ENCODE data around the gene FAM107B. TPM values are rescaled to one million over a fixed set of nuclear protein-coding genes. Genes with fewer than 3 reads are reported as not detected.

Gene FAM107B
- total RNA-seq, 6 experiments from 2014 or later = 18.7 to 43.8 (median 40.0) TPM

DNA sequence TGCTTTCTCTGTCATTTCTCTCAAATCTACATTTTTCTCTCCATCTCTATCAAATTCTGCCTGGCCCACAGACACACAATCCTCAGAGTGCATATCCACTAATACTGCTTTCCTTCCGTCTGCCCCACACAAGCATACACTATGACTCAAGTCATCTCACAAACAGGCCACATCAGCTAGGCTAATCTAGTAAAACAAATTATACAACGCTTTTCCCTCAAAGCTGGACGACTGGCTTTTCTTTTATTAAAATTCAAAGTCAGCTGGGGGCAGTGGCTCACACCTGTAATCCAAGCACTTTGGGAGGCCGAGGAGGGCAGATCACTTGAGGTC, 161.1 kb downstream of the FAM107B start:
- peaks cover 15% of the 10 kb centered on the region for H3K4me1 Mint-ChIP-seq (ENCODE audit: low read depth)
- no peak for DNase-seq
- no peak overlapping the region for H3K4me3 Mint-ChIP-seq
- no peak overlapping the region for H3K27ac Mint-ChIP-seq
- H3K9me3 Mint-ChIP-seq = no peaks in the 10 kb centered on the region
- no peaks in the 10 kb centered on the region for H3K36me3 Mint-ChIP-seq (ENCODE audit: low read depth)
- TF ChIP-seq, protein P1, sequence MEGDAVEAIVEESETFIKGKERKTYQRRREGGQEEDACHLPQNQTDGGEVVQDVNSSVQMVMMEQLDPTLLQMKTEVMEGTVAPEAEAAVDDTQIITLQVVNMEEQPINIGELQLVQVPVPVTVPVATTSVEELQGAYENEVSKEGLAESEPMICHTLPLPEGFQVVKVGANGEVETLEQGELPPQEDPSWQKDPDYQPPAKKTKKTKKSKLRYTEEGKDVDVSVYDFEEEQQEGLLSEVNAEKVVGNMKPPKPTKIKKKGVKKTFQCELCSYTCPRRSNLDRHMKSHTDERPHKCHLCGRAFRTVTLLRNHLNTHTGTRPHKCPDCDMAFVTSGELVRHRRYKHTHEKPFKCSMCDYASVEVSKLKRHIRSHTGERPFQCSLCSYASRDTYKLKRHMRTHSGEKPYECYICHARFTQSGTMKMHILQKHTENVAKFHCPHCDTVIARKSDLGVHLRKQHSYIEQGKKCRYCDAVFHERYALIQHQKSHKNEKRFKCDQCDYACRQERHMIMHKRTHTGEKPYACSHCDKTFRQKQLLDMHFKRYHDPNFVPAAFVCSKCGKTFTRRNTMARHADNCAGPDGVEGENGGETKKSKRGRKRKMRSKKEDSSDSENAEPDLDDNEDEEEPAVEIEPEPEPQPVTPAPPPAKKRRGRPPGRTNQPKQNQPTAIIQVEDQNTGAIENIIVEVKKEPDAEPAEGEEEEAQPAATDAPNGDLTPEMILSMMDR (IDR thresholded peaks at IDR 0.05) = no peak
- H3K27me3 Mint-ChIP-seq (ENCODE audit: insufficient read depth) = peaks cover 12% of the 10 kb centered on the region

DNA sequence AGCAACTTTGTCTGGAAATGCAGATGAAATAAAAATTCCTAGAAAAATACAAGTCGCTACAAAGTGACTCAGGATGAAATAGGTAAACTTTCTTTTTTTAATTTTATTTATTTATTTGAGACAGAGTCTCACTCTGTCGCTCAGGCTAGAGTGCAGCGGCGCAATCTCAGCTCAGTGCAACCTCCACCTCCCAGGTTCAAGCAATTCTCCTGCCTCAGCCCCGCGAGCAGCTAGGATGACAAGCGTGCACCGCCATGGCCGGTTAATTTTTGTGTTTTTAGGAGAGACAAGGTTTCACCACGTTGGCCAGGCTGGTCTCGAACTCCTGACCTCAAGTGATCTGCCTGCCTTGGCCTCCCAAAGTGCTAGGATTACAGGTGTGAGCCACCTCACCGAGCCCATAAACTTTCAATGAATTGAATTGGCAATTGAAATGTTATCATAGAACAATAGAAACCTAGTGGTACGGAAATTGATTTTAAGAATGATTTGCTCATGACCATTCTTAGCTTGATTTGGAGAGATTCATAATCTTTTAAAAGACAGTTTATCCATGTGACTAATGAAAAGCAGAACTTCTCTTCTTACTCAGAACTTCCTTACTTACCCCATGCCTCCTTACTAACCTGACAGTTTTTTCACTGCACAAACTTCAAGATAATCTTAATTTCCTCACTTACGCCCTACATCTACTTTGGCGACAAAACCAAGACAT, 161.7 kb downstream of the FAM107B start:
- TF ChIP-seq, protein P1 (IDR thresholded peaks at IDR 0.05) = no peak
- H3K4me3 Mint-ChIP-seq = no peak overlapping the region
- H3K9me3 Mint-ChIP-seq = no peaks in the 10 kb centered on the region
- H3K36me3 Mint-ChIP-seq (ENCODE audit: low read depth) = no peaks in the 10 kb centered on the region
- no peak for DNase-seq
- peaks cover 13% of the 10 kb centered on the region for H3K4me1 Mint-ChIP-seq (ENCODE audit: low read depth)
- peaks cover 12% of the 10 kb centered on the region for H3K27me3 Mint-ChIP-seq (ENCODE audit: insufficient read depth)
- no peak overlapping the region for H3K27ac Mint-ChIP-seq

DNA sequence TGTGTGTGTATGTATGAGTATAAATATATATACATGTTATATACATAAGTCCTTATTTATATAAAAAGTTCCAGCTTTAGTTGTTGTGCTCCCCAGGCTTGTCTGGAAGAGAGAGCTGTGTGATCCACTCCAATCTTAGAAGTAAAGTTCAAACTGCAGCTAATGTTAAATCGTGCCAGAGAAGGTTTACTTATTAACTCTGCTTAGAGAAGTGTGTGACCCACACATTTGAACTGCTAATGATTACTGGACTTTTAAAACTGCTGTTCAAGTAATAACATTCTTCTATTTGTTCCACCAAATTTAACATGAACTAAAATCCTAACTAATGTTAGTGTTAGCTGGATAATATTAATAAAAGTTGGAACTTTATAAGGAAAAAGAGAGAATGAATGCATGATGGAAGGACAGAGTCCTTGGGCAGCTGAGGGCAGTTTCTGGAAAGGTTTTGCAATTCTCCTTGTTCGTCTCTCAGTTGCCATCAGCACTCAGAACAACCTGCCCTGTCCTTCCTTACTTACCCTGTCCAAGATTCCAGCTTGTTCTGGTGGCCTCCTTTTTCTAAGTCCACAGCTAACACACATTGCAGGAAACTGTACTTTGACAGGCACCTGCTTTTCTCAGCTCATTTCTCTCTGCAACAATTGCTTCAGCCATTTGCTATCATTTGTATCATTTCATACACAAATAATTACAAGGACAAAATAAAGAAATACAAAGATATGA, 162.6 kb downstream of the FAM107B start:
- Mint-ChIP-seq H3K36me3 (ENCODE audit: low read depth) (no peaks in the 10 kb centered on the region), H3K9me3 (no peaks in the 10 kb centered on the region), H3K27me3 (ENCODE audit: insufficient read depth) (peaks cover 12% of the 10 kb centered on the region), H3K4me1 (ENCODE audit: low read depth) (peaks cover 4% of the 10 kb centered on the region), H3K4me3 (no peak overlapping the region), H3K27ac (no peak overlapping the region)
- no peak for DNase-seq
- TF ChIP-seq, protein P1 (IDR thresholded peaks at IDR 0.05) = no peak

DNA sequence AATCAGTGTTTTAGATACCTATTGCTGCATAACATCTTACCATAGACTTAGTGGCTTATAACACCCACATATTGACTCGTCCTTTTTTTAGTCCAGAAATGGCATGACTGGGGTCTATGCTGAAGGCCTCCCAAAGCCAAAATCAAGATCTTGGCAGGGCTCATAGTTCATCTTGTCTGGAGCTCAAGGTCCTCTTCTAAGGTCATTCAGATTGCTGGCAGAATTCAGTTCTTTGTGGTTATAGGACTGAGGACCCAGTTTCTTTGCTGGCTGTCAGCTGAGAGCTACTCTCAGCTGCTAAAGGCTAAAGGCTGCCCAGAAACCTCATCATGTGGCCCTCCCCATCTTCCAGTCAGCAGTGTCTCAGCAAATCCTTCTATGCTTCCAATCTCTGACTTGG, 165.5 kb downstream of the FAM107B start:
- Mint-ChIP-seq H3K4me1 (ENCODE audit: low read depth) (peaks cover 20% of the 10 kb centered on the region), H3K27ac (no peak overlapping the region), H3K9me3 (no peaks in the 10 kb centered on the region)

DNA sequence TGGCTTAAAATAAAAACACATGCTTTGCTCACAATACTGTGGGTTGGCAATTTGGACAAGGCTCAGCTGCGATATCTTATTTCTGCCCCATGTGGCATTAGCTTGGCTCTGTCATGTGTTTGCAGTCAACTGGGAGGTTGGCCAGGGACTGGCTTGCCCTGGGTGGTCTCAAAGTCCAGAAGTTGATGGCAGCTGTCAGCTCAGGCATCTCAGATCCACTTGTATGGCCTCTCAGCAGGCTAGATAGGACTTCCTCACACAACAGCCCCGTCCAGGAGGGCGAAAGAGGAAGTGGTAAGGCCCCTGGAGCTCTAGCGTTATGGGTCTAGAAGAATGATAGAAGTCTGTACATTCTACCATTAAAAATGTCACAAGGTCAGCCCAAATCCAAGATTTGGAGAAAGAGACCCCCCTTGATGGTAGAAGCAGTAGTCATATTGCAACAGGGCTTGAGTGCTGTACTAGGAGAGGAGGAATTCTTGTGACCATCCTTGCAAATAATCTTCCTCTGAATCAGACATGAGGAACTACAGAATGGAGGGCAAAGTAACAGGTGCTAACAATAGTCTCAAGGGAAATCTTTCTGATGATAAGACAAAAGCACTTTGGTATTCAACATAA, 166.2 kb downstream of the FAM107B start:
- no peaks in the 10 kb centered on the region for H3K9me3 Mint-ChIP-seq
- H3K27me3 Mint-ChIP-seq (ENCODE audit: insufficient read depth) = peaks cover 13% of the 10 kb centered on the region
- peaks cover 21% of the 10 kb centered on the region for H3K4me1 Mint-ChIP-seq (ENCODE audit: low read depth)
- no peaks in the 10 kb centered on the region for H3K36me3 Mint-ChIP-seq (ENCODE audit: low read depth)
- no peak overlapping the region for H3K4me3 Mint-ChIP-seq
- no peak for DNase-seq
- TF ChIP-seq, protein P1 (IDR thresholded peaks at IDR 0.05) = no peak
- no peak overlapping the region for H3K27ac Mint-ChIP-seq

More for the DNA sequence above, 165.5 kb downstream of the FAM107B start:
- Mint-ChIP-seq H3K27me3 (ENCODE audit: insufficient read depth) (peaks cover 15% of the 10 kb centered on the region), H3K4me3 (no peak overlapping the region), H3K36me3 (ENCODE audit: low read depth) (no peaks in the 10 kb centered on the region)
- DNase-seq = no peak
- TF ChIP-seq, protein P1 (IDR thresholded peaks at IDR 0.05) = no peak
